GM10266 (cell line): ENCODE measurements around the gene RACGAP1.
A peak's percentile ranks its signal among the peaks of the same experiment; 100 is the strongest.

Experiments used
- DNase-seq: peaks from one replicate; pipeline ENCODE4 v3.0.0; 2012; ENCODE audit errors: extremely low spot score
- CTCF ChIP-seq: IDR thresholded peaks from 2 replicates; pipeline ENCODE4 v1.5.1; 2012; ENCODE audit warnings: mild to moderate bottlenecking, low read depth; ENCODE audit not compliant: control insufficient read depth, insufficient read depth; ENCODE audit errors: missing control alignments

The RACGAP1 gene

GRCh38 chr12:50059440-50060119 is 34.3 kb upstream of the RACGAP1 start:
- DNase-seq = no peak
- TF ChIP-seq CTCF = no peak

DNA sequence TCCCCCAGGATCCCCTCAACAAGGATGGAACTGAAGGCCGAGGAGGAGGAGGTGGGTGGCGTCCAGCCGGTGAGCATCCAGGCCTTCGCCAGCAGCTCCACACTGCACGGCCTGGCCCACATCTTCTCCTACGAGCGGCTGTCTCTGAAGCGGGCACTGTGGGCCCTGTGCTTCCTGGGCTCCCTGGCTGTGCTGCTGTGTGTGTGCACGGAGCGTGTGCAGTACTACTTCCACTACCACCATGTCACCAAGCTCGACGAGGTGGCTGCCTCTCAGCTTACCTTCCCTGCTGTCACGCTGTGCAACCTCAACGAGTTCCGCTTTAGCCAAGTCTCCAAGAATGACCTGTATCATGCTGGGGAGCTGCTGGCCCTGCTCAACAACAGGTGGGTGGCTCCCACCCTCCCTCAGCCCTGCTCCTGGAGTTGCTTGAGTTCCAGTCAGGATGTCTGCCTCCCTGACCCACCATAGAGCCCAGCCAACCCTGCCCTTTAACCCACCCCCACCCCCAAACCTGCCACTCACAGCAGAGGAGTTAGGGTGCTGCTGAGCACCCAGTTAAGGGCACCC is 33.5 kb upstream of the RACGAP1 start:
- no peak for DNase-seq
- TF ChIP-seq CTCF = no peak

DNA sequence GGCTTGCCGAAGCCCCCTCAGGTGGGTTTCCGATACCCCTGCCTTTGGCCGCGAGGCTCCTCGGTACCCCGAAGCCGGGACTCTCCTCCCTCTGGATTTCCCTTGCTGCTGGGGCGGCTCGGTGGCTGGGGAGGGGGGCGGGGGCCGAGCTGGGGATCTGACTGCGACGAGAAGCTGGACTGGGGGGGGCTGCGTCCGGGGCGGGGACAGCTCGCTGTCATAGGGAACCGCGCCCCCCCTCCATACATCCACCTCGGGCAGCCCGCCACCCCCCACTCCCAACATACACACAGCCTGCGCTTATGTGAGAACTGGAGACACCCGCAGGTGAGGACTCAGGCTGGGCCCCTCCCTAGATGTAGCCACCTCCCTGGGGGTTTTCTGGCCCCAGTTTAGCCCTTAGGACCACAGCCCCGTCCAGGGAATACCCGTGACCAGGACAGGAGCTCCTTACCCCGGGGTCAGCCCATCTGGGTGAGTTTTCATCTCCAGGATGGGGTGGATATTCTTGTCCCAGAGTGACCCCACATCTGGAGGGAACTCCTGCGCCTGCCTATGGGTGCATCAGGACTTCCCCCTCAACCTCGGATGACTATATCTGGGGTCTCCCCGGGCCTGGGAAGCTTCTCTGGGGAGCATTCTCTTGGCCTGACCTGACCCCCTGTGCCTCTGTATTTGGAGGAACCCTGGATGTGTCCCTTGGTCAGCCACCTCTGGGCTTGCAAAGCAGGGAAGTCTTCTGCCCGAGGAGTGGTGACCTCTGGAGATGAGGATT is 32.8 kb upstream of the RACGAP1 start:
- no peak for TF ChIP-seq CTCF
- no peak for DNase-seq

DNA sequence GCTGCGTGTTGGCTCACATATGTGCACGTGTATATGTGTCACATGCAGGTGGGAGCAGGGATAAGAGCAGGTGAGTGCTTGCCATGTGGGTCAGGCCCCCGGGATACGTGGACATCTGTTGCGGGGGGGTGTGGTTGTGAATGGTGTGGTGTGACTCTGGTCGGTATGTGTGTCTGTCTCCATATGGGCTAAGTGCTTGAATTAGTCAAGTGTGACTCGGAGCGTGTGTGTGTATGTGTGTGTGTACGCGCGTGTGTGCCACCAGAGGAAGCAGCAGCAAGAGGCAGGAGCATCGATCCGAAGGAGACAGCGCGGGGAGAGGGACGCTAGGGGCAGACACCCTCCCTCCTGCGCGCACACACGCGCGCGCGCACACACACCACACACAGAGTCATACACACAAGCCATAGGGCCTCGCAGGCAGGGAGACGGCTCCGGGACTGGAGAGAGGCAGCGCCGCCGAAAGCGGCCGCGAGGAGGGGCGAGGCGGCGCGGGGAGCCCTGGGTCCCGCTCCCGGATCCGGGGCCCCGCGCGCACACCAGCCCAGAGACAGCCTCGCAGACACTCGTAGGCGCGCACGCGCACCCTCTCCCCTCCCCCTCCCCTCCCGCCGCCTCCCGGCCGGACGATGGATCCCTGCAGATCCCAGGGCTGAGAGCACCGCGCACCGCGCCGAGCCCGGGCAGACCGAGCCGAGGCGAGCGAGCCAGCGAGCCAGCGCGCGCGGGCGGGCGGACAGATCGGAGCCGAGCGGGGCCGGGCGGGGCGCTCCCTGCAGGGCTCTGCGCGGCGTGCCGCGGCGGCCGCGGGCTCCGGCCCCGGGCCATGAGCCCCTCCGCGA is 31.9 kb upstream of the RACGAP1 start, which contains the start of gene ASIC1:
Gene ASIC1 (plus strand): TSS at position 597 of the 842 bp plus-strand sequence. CDS start 1,171 bp downstream, outside the sequence.
- DNase-seq = peak; percentile 72
- TF ChIP-seq CTCF = no peak

DNA sequence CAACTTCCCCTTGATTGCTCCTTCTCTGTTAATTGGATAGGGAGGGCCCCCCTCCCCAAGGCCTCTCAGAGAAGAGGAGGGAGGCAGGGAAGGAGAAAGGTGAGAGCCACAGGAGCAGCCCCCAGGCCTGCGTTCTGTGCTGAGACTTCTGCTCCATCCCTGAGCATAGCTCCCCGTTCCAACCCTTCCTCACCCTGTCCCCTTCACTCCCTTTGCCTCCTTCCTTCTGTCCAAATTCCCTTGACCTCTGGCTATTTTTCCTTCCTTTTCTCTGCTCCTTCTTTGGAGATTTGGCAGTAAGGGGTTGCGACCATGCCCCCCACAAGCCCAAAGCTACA is 31.3 kb upstream of the RACGAP1 start:
- TF ChIP-seq CTCF = no peak
- DNase-seq = no peak

- peak; percentile 91 for TF ChIP-seq CTCF
- DNase-seq = peak; percentile 91
Measured at GRCh38 chr12:50055831-50056638, 30.7 kb upstream of the RACGAP1 start.
